Activated B cell treated with CpG ODN at 0.5 μM for 24 hours (primary cell): Measurements from ENCODE around the gene EPM2AIP1. TPM values are rescaled to one million over a fixed set of nuclear protein-coding genes. Genes with fewer than 3 reads are reported as not detected.

Experiments
- ATAC-seq: fragments of 200-7000 bp; cut with Tn5 transposase; one replicate; pipeline ENCODE4 v1.10.0; 2021; ENCODE audit warnings: low read depth, mild to moderate bottlenecking, moderate library complexity
- CTCF ChIA-PET: fragments of 350-600 bp; sonication (Branson Sonifier 250); formaldehyde crosslinking; loops from one replicate; lab custom pipeline; 2021; ENCODE audit warnings: antibody characterized with exemption; lab: Charles Lee
- POLR2A ChIA-PET: fragments of 350-600 bp; sonication (Branson Sonifier 250); formaldehyde crosslinking; loops from one replicate; lab custom pipeline; 2021; ENCODE audit warnings: antibody characterized with exemption; lab: Charles Lee
- DNase-seq: peaks from one replicate; pipeline ENCODE4 v3.0.0; 2022
- H3K27ac Mint-ChIP-seq: one replicate; pipeline ENCODE4 v1.8.0; 2020; ENCODE audit warnings: mixed read lengths
- H3K27me3 Mint-ChIP-seq: one replicate; pipeline ENCODE4 v1.8.0; 2021; ENCODE audit warnings: mixed read lengths
- H3K36me3 Mint-ChIP-seq: one replicate; pipeline ENCODE4 v1.8.0; 2021; ENCODE audit warnings: low read depth, mixed read lengths
- H3K4me1 Mint-ChIP-seq: one replicate; pipeline ENCODE4 v1.8.0; 2021; ENCODE audit warnings: mixed read lengths
- H3K4me3 Mint-ChIP-seq: one replicate; pipeline ENCODE4 v1.8.0; 2020; ENCODE audit warnings: mild to moderate bottlenecking, mixed read lengths
- H3K9me3 Mint-ChIP-seq: one replicate; pipeline ENCODE4 v1.8.0; 2020; ENCODE audit warnings: mixed read lengths
- CTCF ChIP-seq: fragments of 200-600 bp; IDR thresholded peaks from one replicate; pipeline ENCODE4 v1.8.0; 2022; ENCODE audit warnings: antibody characterized with exemption, mild to moderate bottlenecking
- intact Hi-C: fragments of 100-400 bp; cut with micrococcal nuclease; formaldehyde crosslinking; loops from one replicate; pipeline ENCODE4 v1.15.1; 2024
- total RNA-seq: library from RNA; stranded (reverse); gene quantifications from 2 replicates; pipeline ENCODE4 v1.2.3, GENCODE V29; 2022

The EPM2AIP1 gene
- total RNA-seq, 1 donor from 2014 or later: 30.7 TPM

GRCh38 chr3:37037352-37037751, 44.4 kb upstream of the EPM2AIP1 start:
- intact Hi-C loops: no loop called here
- ChIA-PET CTCF (interaction anchor here (1.1 kb wide), 1 partner anchor 13 kb away, joined by 4 read pairs; no protein-coding TSS in a partner anchor), POLR2A (no interaction called here)
- Mint-ChIP-seq H3K4me1 (no peaks in the 10 kb centered on the region), H3K27ac (no peak overlapping the region), H3K36me3 (peaks cover 88% of the 10 kb centered on the region), H3K9me3 (peaks cover 11% of the 10 kb centered on the region), H3K4me3 (no peak overlapping the region), H3K27me3 (no peaks in the 10 kb centered on the region)
- no peak for TF ChIP-seq CTCF
- DNase-seq: no peak
- no peak for ATAC-seq

GRCh38 chr3:37032961-37033360, 40.0 kb upstream of the EPM2AIP1 start:
- H3K36me3 Mint-ChIP-seq: peaks cover 84% of the 10 kb centered on the region
- CTCF ChIA-PET: no interaction called here
- H3K9me3 Mint-ChIP-seq: peaks cover 11% of the 10 kb centered on the region
- no peak for TF ChIP-seq CTCF
- no peak for ATAC-seq
- no peaks in the 10 kb centered on the region for H3K27me3 Mint-ChIP-seq
- H3K27ac Mint-ChIP-seq: no peak overlapping the region
- DNase-seq: no peak
- no peak overlapping the region for H3K4me3 Mint-ChIP-seq
- POLR2A ChIA-PET: no interaction called here
- intact Hi-C loops: no loop called here
- H3K4me1 Mint-ChIP-seq: no peaks in the 10 kb centered on the region

GRCh38 chr3:37031096-37031682, 38.3 kb upstream of the EPM2AIP1 start:
- POLR2A ChIA-PET: no interaction called here
- Mint-ChIP-seq H3K27ac (no peak overlapping the region), H3K9me3 (peaks cover 2% of the 10 kb centered on the region), H3K4me1 (no peaks in the 10 kb centered on the region), H3K36me3 (peaks cover 86% of the 10 kb centered on the region), H3K27me3 (no peaks in the 10 kb centered on the region), H3K4me3 (no peak overlapping the region)
- ATAC-seq (no peak), DNase-seq (no peak)
- intact Hi-C loops: no loop called here
- no peak for TF ChIP-seq CTCF
- CTCF ChIA-PET: no interaction called here

GRCh38 chr3:37030588-37030987, 37.7 kb upstream of the EPM2AIP1 start:
- ChIA-PET CTCF (no interaction called here), POLR2A (no interaction called here)
- TF ChIP-seq CTCF: no peak
- H3K4me3 Mint-ChIP-seq: no peak overlapping the region
- DNase-seq (no peak), ATAC-seq (no peak)
- no peaks in the 10 kb centered on the region for H3K27me3 Mint-ChIP-seq
- no peaks in the 10 kb centered on the region for H3K4me1 Mint-ChIP-seq
- intact Hi-C loops: no loop called here
- peaks cover 84% of the 10 kb centered on the region for H3K36me3 Mint-ChIP-seq
- no peaks in the 10 kb centered on the region for H3K9me3 Mint-ChIP-seq
- H3K27ac Mint-ChIP-seq: no peak overlapping the region

- CTCF ChIA-PET: no interaction called here
- H3K27me3 Mint-ChIP-seq: no peaks in the 10 kb centered on the region
- POLR2A ChIA-PET: no interaction called here
- H3K36me3 Mint-ChIP-seq: peaks cover 77% of the 10 kb centered on the region
- intact Hi-C loops: no loop called here
- no peaks in the 10 kb centered on the region for H3K9me3 Mint-ChIP-seq
- DNase-seq (no peak), ATAC-seq (no peak)
- H3K4me3 Mint-ChIP-seq: no peak overlapping the region
- H3K27ac Mint-ChIP-seq: no peak overlapping the region
- no peak for TF ChIP-seq CTCF
- H3K4me1 Mint-ChIP-seq: peaks cover 4% of the 10 kb centered on the region
Observed at GRCh38 chr3:37029516-37030163, 36.7 kb upstream of the EPM2AIP1 start.
